Mammary epithelial cell (primary cell): ENCODE measurements around the gene AOX1.

Experiments
- EZH2 ChIP-seq: IDR thresholded peaks from 2 replicates; pipeline ENCODE4 v1.6.1; 2012; ENCODE audit warnings: low read length, inconsistent platforms, borderline replicate concordance
- TF ChIP-seq, protein P1 (sequence below), 2 donors: IDR thresholded peaks in 1 of 2; conservative IDR thresholded peaks in 1 of 2; 2 replicates each; pipeline ENCODE4 v1.5.1; 2011 to 2012; ENCODE audit warnings: inconsistent platforms in 2 of 2, low read length in 2 of 2, mild to moderate bottlenecking in 2 of 2, control low read depth in 1 of 2, low read depth in 1 of 2; ENCODE audit not compliant: insufficient read depth in 1 of 2; ENCODE audit errors: extremely low read depth in 1 of 2

DNA sequence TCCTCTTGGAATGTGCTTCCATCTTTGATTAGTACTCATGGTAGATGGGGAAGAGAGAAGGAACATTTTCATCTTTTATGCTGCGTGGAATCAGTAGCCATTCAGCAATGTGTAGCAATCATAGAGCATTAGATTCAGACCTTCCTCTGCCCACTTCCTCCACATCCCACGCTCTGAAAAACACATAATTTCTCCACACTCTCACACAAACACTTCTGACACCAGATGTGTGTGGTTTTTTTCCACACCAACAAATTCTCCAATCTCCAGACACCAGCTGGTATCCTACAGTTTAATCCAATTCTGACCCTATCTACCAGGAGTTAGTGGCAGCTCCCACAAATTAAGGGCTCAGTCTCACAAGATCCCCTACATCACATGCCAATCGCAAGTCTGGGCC lies 103.3 kb downstream of the AOX1 start:
- TF ChIP-seq, protein P1, sequence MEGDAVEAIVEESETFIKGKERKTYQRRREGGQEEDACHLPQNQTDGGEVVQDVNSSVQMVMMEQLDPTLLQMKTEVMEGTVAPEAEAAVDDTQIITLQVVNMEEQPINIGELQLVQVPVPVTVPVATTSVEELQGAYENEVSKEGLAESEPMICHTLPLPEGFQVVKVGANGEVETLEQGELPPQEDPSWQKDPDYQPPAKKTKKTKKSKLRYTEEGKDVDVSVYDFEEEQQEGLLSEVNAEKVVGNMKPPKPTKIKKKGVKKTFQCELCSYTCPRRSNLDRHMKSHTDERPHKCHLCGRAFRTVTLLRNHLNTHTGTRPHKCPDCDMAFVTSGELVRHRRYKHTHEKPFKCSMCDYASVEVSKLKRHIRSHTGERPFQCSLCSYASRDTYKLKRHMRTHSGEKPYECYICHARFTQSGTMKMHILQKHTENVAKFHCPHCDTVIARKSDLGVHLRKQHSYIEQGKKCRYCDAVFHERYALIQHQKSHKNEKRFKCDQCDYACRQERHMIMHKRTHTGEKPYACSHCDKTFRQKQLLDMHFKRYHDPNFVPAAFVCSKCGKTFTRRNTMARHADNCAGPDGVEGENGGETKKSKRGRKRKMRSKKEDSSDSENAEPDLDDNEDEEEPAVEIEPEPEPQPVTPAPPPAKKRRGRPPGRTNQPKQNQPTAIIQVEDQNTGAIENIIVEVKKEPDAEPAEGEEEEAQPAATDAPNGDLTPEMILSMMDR (conservative IDR thresholded peaks at IDR 0.05 in 1 of 2, IDR thresholded peaks at IDR 0.05 in 1 of 2; ENCODE audit: extremely low read depth in 1 of 2, insufficient read depth in 1 of 2, low read depth in 1 of 2, low read length in 2 of 2): no peak
- TF ChIP-seq EZH2: no peak
